SK-N-SH treated with all-trans-retinoic acid at 6 μM for 48 hours (cell line): Measurements from ENCODE around the gene SEPTIN8.

Experiments used
- BACH2 ChIP-seq: fragments of 250-450 bp; sonication (Bioruptor Pico); IDR thresholded peaks from 2 replicates; pipeline ENCODE4 v1.9.0; 2021; ENCODE audit warnings: mild to moderate bottlenecking, borderline replicate concordance
- CSDC2 ChIP-seq: fragments of 250-450 bp; sonication (Bioruptor Pico); IDR thresholded peaks from 2 replicates; pipeline ENCODE4 v1.5.0; 2020; ENCODE audit warnings: mild to moderate bottlenecking, moderate library complexity
- GLIS3 ChIP-seq: fragments of 250-450 bp; sonication (Bioruptor Pico); IDR thresholded peaks from 2 replicates; pipeline ENCODE4 v1.5.0; 2020; ENCODE audit warnings: mild to moderate bottlenecking, moderate library complexity
- ISL1 ChIP-seq: fragments of 250-450 bp; sonication (Bioruptor Pico); IDR thresholded peaks from 2 replicates; pipeline ENCODE4 v2.1.2; 2022; ENCODE audit warnings: mild to moderate bottlenecking, moderate library complexity
- OSR1 ChIP-seq: fragments of 250-450 bp; sonication (Bioruptor Pico); IDR thresholded peaks from 2 replicates; pipeline ENCODE4 v1.8.0; 2022; ENCODE audit warnings: moderate library complexity, mild to moderate bottlenecking, inconsistent platforms
- RARB ChIP-seq: fragments of 250-450 bp; sonication (Bioruptor Pico); IDR thresholded peaks from 2 replicates; pipeline ENCODE4 v1.8.0; 2021; ENCODE audit warnings: mild to moderate bottlenecking, moderate library complexity
- TCF4 ChIP-seq: fragments of 250-450 bp; sonication (Bioruptor Pico); IDR thresholded peaks from 2 replicates; pipeline ENCODE4 v1.8.0; 2021; ENCODE audit warnings: mild to moderate bottlenecking, moderate library complexity, borderline replicate concordance
- TOX ChIP-seq: fragments of 250-450 bp; sonication (Bioruptor Pico); IDR thresholded peaks from 2 replicates; pipeline ENCODE4 v1.8.0; 2021; ENCODE audit warnings: mild to moderate bottlenecking, moderate library complexity, borderline replicate concordance
- ZC3H10 ChIP-seq: fragments of 250-450 bp; sonication (Bioruptor Pico); IDR thresholded peaks from 2 replicates; pipeline ENCODE4 v1.5.1; 2021; ENCODE audit warnings: mild to moderate bottlenecking, moderate library complexity
- ZNF8 ChIP-seq: fragments of 450-650 bp; formaldehyde crosslinking; IDR thresholded peaks from 2 replicates; pipeline ENCODE4 v1.5.0; 2020; ENCODE audit warnings: mild to moderate bottlenecking, moderate library complexity
- TF ChIP-seq, protein P1 (sequence below): fragments of 250-450 bp; sonication (Bioruptor Pico); IDR thresholded peaks from 2 replicates; pipeline ENCODE4 v1.8.0; 2020; ENCODE audit warnings: mild to moderate bottlenecking, moderate library complexity, borderline replicate concordance
- TF ChIP-seq, protein P2 (sequence below): fragments of 250-450 bp; sonication (Bioruptor Pico); IDR thresholded peaks from 2 replicates; pipeline ENCODE4 v1.5.1; 2020; ENCODE audit warnings: low read depth, mild to moderate bottlenecking, moderate library complexity
- TF ChIP-seq, protein P3 (sequence below): fragments of 250-450 bp; sonication (Bioruptor Pico); IDR thresholded peaks from 2 replicates; pipeline ENCODE4 v1.5.0; 2020; ENCODE audit warnings: mild to moderate bottlenecking, moderate library complexity
- TF ChIP-seq, protein P4 (sequence below): fragments of 250-450 bp; sonication (Bioruptor Pico); IDR thresholded peaks from 2 replicates; pipeline ENCODE4 v1.5.1; 2021; ENCODE audit warnings: mild to moderate bottlenecking, moderate library complexity

DNA sequence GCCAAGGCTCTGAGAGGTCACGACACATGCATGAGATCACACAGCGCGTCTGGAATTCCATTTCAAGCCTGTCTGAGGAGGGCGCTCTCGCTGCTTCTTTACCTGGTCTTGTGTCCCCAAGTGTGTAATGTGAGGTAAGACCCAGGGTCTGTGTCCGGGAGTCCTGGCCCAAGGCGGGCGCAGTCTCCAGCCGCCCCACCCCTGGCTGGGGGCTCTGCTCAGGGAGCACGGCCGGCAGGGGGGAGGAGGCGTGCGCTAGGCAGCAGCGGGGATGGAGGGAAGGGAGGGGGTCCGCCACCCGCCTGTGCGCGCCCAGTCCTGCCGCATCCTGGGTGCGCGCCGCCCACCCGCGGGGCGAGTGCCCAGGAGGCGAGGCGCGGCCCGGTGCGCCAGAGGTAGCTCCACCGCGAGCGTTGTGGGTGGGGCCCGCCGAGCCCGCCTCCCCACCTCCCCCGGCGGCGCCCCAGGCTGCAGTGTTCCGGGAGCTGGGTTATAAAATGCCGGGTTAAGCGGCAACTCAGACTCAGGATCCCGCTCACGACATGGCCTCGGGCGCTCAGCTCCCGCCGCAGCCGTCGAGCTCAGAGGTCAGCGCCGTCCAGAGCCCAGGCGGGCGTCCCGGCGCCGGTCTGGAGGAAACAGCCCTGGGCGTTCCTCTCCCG, 30.0 kb downstream of the SEPTIN8 start, which contains the start of gene CCNI2:
- TF ChIP-seq, protein P1, sequence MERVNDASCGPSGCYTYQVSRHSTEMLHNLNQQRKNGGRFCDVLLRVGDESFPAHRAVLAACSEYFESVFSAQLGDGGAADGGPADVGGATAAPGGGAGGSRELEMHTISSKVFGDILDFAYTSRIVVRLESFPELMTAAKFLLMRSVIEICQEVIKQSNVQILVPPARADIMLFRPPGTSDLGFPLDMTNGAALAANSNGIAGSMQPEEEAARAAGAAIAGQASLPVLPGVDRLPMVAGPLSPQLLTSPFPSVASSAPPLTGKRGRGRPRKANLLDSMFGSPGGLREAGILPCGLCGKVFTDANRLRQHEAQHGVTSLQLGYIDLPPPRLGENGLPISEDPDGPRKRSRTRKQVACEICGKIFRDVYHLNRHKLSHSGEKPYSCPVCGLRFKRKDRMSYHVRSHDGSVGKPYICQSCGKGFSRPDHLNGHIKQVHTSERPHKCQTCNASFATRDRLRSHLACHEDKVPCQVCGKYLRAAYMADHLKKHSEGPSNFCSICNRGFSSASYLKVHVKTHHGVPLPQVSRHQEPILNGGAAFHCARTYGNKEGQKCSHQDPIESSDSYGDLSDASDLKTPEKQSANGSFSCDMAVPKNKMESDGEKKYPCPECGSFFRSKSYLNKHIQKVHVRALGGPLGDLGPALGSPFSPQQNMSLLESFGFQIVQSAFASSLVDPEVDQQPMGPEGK (CRISPR knock-in tag): no peak
- TF ChIP-seq BACH2 (CRISPR knock-in tag) (no peak), CSDC2 (CRISPR knock-in tag) (no peak), TOX (no peak), ZC3H10 (CRISPR knock-in tag) (no peak), RARB (CRISPR knock-in tag) (no peak), GLIS3 (no peak), ZNF8 (CRISPR knock-in tag) (no peak), TCF4 (CRISPR knock-in tag) (no peak), ISL1 (CRISPR knock-in tag) (no peak), OSR1 (CRISPR knock-in tag) (no peak)
- TF ChIP-seq, protein P2, sequence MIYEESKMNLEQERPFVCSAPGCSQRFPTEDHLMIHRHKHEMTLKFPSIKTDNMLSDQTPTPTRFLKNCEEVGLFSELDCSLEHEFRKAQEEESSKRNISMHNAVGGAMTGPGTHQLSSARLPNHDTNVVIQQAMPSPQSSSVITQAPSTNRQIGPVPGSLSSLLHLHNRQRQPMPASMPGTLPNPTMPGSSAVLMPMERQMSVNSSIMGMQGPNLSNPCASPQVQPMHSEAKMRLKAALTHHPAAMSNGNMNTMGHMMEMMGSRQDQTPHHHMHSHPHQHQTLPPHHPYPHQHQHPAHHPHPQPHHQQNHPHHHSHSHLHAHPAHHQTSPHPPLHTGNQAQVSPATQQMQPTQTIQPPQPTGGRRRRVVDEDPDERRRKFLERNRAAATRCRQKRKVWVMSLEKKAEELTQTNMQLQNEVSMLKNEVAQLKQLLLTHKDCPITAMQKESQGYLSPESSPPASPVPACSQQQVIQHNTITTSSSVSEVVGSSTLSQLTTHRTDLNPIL: no peak
- TF ChIP-seq, protein P3, sequence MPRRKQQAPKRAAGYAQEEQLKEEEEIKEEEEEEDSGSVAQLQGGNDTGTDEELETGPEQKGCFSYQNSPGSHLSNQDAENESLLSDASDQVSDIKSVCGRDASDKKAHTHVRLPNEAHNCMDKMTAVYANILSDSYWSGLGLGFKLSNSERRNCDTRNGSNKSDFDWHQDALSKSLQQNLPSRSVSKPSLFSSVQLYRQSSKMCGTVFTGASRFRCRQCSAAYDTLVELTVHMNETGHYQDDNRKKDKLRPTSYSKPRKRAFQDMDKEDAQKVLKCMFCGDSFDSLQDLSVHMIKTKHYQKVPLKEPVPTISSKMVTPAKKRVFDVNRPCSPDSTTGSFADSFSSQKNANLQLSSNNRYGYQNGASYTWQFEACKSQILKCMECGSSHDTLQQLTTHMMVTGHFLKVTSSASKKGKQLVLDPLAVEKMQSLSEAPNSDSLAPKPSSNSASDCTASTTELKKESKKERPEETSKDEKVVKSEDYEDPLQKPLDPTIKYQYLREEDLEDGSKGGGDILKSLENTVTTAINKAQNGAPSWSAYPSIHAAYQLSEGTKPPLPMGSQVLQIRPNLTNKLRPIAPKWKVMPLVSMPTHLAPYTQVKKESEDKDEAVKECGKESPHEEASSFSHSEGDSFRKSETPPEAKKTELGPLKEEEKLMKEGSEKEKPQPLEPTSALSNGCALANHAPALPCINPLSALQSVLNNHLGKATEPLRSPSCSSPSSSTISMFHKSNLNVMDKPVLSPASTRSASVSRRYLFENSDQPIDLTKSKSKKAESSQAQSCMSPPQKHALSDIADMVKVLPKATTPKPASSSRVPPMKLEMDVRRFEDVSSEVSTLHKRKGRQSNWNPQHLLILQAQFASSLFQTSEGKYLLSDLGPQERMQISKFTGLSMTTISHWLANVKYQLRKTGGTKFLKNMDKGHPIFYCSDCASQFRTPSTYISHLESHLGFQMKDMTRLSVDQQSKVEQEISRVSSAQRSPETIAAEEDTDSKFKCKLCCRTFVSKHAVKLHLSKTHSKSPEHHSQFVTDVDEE: no peak
- TF ChIP-seq, protein P4, sequence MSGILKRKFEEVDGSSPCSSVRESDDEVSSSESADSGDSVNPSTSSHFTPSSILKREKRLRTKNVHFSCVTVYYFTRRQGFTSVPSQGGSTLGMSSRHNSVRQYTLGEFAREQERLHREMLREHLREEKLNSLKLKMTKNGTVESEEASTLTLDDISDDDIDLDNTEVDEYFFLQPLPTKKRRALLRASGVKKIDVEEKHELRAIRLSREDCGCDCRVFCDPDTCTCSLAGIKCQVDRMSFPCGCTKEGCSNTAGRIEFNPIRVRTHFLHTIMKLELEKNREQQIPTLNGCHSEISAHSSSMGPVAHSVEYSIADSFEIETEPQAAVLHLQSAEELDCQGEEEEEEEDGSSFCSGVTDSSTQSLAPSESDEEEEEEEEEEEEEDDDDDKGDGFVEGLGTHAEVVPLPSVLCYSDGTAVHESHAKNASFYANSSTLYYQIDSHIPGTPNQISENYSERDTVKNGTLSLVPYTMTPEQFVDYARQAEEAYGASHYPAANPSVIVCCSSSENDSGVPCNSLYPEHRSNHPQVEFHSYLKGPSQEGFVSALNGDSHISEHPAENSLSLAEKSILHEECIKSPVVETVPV (CRISPR knock-in tag): no peak
